GM12878 (cell line): ENCODE measurements around the gene KRTAP5-4. TPM values are rescaled to one million over a fixed set of nuclear protein-coding genes. Genes with fewer than 3 reads are reported as not detected.

ENCODE experiments used
- ATAC-seq: fragments of 200-7000 bp; cut with Tn5 transposase; 3 replicates; pipeline ENCODE4 v1.9.1; 2020; ENCODE audit warnings: mild to moderate bottlenecking, moderate library complexity
- BruUV-seq: library from RNA; stranded (reverse); fragments of 400-500 nt; replicated peaks from 2 replicates; lab custom pipeline; 2021; lab: Mats Ljungman, UMichigan
- CTCF ChIA-PET: fragments of 300-600 bp; sonication (Branson Sonifier 250); formaldehyde crosslinking; extraction: SDS; loops from one replicate; lab custom pipeline; 2021; ENCODE audit warnings: inconsistent platforms; lab: Yijun Ruan, JAX
- POLR2A ChIA-PET: fragments of 350-600 bp; formaldehyde crosslinking; extraction: SDS; loops from one replicate; lab custom pipeline; 2021; ENCODE audit warnings: inconsistent platforms; lab: Charles Lee
- RAD21 ChIA-PET: fragments of 300-600 bp; sonication (Branson Sonifier 250); formaldehyde crosslinking; loops from one replicate; lab custom pipeline; 2023; ENCODE audit warnings: antibody characterized with exemption; ENCODE audit not compliant: unreplicated experiment; lab: Charles Lee
- SMC1A ChIA-PET: fragments of 300-600 bp; sonication (Branson Sonifier 250); formaldehyde crosslinking; loops from one replicate; lab custom pipeline; 2023; ENCODE audit not compliant: unreplicated experiment, uncharacterized antibody; lab: Charles Lee
- DNase-seq: peaks from one replicate; pipeline ENCODE4 v3.0.0-alpha.2; 2011; ENCODE audit warnings: low read depth, low spot score
- FAIRE-seq: peaks from 3 replicates; lab custom pipeline; 2011; peaks lifted over from hg19 to GRCh38; lab: Jason Lieb, UNC
- H2AFZ ChIP-seq: 2 replicates; pipeline ENCODE4 v1.6.0; 2011; ENCODE audit warnings: low read depth, low read length, control low read depth; ENCODE audit not compliant: control insufficient read depth
- H3K27ac ChIP-seq: 2 replicates; pipeline ENCODE4 v1.5.1; 2011; ENCODE audit warnings: control low read depth; ENCODE audit not compliant: control insufficient read depth, insufficient read depth
- H3K27me3 ChIP-seq, 2 experiments: replicated peaks in 1 of 2; 2 replicates each; pipeline versions ENCODE4 v1.6.0 to v1.6.1; 2011; ENCODE audit warnings: low read length in 1 of 2; ENCODE audit not compliant: control insufficient read depth in 2 of 2, insufficient read depth in 2 of 2
- H3K36me3 ChIP-seq, 2 experiments: 2 replicates each; pipeline ENCODE4 v1.5.1; 2011; ENCODE audit warnings: low read length in 1 of 2; ENCODE audit not compliant: control insufficient read depth in 2 of 2, insufficient read depth in 2 of 2
- H3K4me1 ChIP-seq: 2 replicates; pipeline ENCODE4 v1.6.1; 2011; ENCODE audit warnings: mild to moderate bottlenecking, low read length, moderate library complexity, mixed read lengths; ENCODE audit not compliant: control insufficient read depth, insufficient read depth
- H3K4me2 ChIP-seq: 2 replicates; pipeline ENCODE4 v1.6.0; 2011; ENCODE audit warnings: control low read depth; ENCODE audit not compliant: control insufficient read depth, insufficient read depth
- H3K4me3 ChIP-seq: fragments of 200-600 bp; sonication (generic); 2 replicates; pipeline ENCODE4 v1.5.1; 2016
- H3K79me2 ChIP-seq: 2 replicates; pipeline ENCODE4 v1.6.0; 2011; ENCODE audit warnings: low read length; ENCODE audit not compliant: control insufficient read depth, insufficient read depth
- H3K9ac ChIP-seq: 2 replicates; pipeline ENCODE4 v1.8.0; 2011; ENCODE audit warnings: low read length, control low read depth, mixed read lengths; ENCODE audit not compliant: control insufficient read depth, insufficient read depth
- H3K9me3 ChIP-seq: replicated peaks from 3 replicates; pipeline ENCODE4 v1.5.1; 2011; ENCODE audit warnings: mild to moderate bottlenecking, low read length; ENCODE audit not compliant: control insufficient read depth, insufficient read depth
- H4K20me1 ChIP-seq: 2 replicates; pipeline ENCODE4 v1.6.0; 2011; ENCODE audit not compliant: control insufficient read depth, insufficient read depth
- ASH2L ChIP-seq: fragments of 300-600, 200-600 bp; sonication (generic); IDR thresholded peaks from 2 replicates; pipeline ENCODE4 v1.6.1; 2017; ENCODE audit warnings: low read depth, mild to moderate bottlenecking, borderline replicate concordance
- BACH1 ChIP-seq: fragments of 450-650 bp; IDR thresholded peaks from 2 replicates; pipeline ENCODE4 v1.6.1; 2017; ENCODE audit warnings: mild to moderate bottlenecking, borderline replicate concordance
- CREM ChIP-seq: IDR thresholded peaks from 2 replicates; pipeline ENCODE4 v1.6.1; 2014; ENCODE audit warnings: antibody characterized with exemption, low read depth
- IRF4 ChIP-seq: IDR thresholded peaks from 2 replicates; pipeline ENCODE4 v1.6.1; 2011; ENCODE audit warnings: low read depth, low read length
- JUNB ChIP-seq: IDR thresholded peaks from 2 replicates; pipeline ENCODE4 v1.6.1; 2016; ENCODE audit warnings: antibody characterized with exemption, mild to moderate bottlenecking
- MTA3 ChIP-seq: IDR thresholded peaks from 2 replicates; pipeline ENCODE4 v1.6.1; 2012; ENCODE audit warnings: low read length, inconsistent platforms, borderline replicate concordance
- NR2C1 ChIP-seq: fragments of 450-650 bp; IDR thresholded peaks from 2 replicates; pipeline ENCODE4 v1.6.1; 2017; ENCODE audit warnings: antibody characterized with exemption, mild to moderate bottlenecking, moderate library complexity
- POLR2A ChIP-seq: IDR thresholded peaks from 2 replicates; pipeline ENCODE4 v1.6.1; 2011; ENCODE audit warnings: low read depth, mild to moderate bottlenecking, low read length
- RUNX3 ChIP-seq: IDR thresholded peaks from 2 replicates; pipeline ENCODE4 v1.6.1; 2012; ENCODE audit warnings: low read length, inconsistent platforms
- SUPT20H ChIP-seq: IDR thresholded peaks from 2 replicates; pipeline ENCODE4 v1.6.1; 2011; ENCODE audit warnings: low read depth, mild to moderate bottlenecking, low read length, moderate library complexity, borderline replicate concordance; ENCODE audit not compliant: control insufficient read depth
- WGBS: methylation state at CpG from one replicate; pipeline ENCODE4 v1.1.6; 2016; ENCODE audit warnings: low lambda C conversion rate; ENCODE audit not compliant: insufficient replicate concordance, insufficient coverage; ENCODE audit errors: missing lambda C conversion rate; 5-methylcytosine and 5-hydroxymethylcytosine counted together
- in situ Hi-C: fragments of 300-500 bp; cut with MboI; formaldehyde crosslinking; loops from 9 replicates; pipeline ENCODE4 v1.14.3; 2018; ENCODE audit warnings: mixed read lengths
- intact Hi-C: fragments of 100-400 bp; cut with micrococcal nuclease; formaldehyde crosslinking; loops from one replicate; pipeline ENCODE4 v1.14.2; 2022; ENCODE audit not compliant: unreplicated experiment
- polyA plus RNA-seq, 11 experiments: library from polyadenylated mRNA; depleted of rRNA in 4 of 11; unstranded in 6 of 11; stranded (reverse) in 5 of 11; fragments of >200 nt; fragmentation: Nextera tagmentation in 4 of 11; fragmentation: Illumina TruSeq in 1 of 11; extraction: Ambion mirVana in 4 of 11; extraction: Trizol in 1 of 11; gene quantifications; 1 replicate in 1 of 11; 2 replicates in 10 of 11; pipeline versions ENCODE4 v1.2.1 to v1.2.3, GENCODE V29; 2011 to 2016; ENCODE audit warnings: inconsistent platforms in 2 of 11, missing spikeins in 2 of 11, low read depth in 1 of 11
- total RNA-seq, 4 experiments: library from RNA; depleted of rRNA in 3 of 4; stranded (reverse); fragments of >200 nt in 3 of 4; fragmentation: Illumina TruSeq in 1 of 4; extraction: Trizol in 1 of 4; gene quantifications; 2 replicates each; pipeline versions ENCODE4 v1.2.1 to v1.2.3, GENCODE V29; 2013 to 2021
- TF ChIP-seq, protein P1 (sequence below): fragments of 450-650 bp; IDR thresholded peaks from 2 replicates; pipeline ENCODE4 v1.6.1; 2016; ENCODE audit warnings: mild to moderate bottlenecking, moderate library complexity, borderline replicate concordance
- TF ChIP-seq, protein P2 (sequence below): IDR thresholded peaks from 2 replicates; pipeline ENCODE4 v1.6.1; 2011; ENCODE audit warnings: borderline replicate concordance, low read depth, mild to moderate bottlenecking, moderate library complexity, low read length; ENCODE audit not compliant: insufficient read depth, poor library complexity, severe bottlenecking
- TF ChIP-seq, protein P3 (sequence below): IDR thresholded peaks from 2 replicates; pipeline ENCODE4 v1.6.1; 2012; ENCODE audit warnings: mild to moderate bottlenecking, low read depth, low read length

Gene KRTAP5-4
- total and polyA plus RNA-seq, 10 of the 15 experiments (the other 5 are each of a cell fraction or from before 2014, with no cell fraction given), result not detected

DNA sequence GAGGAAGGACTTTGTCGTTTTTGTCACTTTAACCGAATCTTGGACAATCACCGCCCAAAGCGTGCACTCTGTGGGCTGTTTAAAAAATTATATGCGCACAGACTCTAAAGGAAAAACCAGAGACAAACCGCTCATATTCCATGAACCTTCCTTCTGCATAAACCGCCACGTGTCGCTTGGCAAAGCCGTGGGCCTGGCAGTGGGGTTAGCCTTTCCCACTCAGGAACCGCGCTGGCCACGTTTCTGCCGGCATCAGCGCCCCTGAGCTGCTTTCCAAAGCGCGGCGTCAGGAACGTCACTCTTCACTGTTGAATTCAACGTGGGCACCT is 30.5 kb upstream of the KRTAP5-4 start (continued):
- TF ChIP-seq, protein P1, sequence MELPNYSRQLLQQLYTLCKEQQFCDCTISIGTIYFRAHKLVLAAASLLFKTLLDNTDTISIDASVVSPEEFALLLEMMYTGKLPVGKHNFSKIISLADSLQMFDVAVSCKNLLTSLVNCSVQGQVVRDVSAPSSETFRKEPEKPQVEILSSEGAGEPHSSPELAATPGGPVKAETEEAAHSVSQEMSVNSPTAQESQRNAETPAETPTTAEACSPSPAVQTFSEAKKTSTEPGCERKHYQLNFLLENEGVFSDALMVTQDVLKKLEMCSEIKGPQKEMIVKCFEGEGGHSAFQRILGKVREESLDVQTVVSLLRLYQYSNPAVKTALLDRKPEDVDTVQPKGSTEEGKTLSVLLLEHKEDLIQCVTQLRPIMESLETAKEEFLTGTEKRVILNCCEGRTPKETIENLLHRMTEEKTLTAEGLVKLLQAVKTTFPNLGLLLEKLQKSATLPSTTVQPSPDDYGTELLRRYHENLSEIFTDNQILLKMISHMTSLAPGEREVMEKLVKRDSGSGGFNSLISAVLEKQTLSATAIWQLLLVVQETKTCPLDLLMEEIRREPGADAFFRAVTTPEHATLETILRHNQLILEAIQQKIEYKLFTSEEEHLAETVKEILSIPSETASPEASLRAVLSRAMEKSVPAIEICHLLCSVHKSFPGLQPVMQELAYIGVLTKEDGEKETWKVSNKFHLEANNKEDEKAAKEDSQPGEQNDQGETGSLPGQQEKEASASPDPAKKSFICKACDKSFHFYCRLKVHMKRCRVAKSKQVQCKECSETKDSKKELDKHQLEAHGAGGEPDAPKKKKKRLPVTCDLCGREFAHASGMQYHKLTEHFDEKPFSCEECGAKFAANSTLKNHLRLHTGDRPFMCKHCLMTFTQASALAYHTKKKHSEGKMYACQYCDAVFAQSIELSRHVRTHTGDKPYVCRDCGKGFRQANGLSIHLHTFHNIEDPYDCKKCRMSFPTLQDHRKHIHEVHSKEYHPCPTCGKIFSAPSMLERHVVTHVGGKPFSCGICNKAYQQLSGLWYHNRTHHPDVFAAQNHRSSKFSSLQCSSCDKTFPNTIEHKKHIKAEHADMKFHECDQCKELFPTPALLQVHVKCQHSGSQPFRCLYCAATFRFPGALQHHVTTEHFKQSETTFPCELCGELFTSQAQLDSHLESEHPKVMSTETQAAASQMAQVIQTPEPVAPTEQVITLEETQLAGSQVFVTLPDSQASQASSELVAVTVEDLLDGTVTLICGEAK, result no peak
- no peak for TF ChIP-seq POLR2A
- TF ChIP-seq, protein P2, sequence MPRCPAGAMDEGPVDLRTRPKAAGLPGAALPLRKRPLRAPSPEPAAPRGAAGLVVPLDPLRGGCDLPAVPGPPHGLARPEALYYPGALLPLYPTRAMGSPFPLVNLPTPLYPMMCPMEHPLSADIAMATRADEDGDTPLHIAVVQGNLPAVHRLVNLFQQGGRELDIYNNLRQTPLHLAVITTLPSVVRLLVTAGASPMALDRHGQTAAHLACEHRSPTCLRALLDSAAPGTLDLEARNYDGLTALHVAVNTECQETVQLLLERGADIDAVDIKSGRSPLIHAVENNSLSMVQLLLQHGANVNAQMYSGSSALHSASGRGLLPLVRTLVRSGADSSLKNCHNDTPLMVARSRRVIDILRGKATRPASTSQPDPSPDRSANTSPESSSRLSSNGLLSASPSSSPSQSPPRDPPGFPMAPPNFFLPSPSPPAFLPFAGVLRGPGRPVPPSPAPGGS, result no peak
- TF ChIP-seq SUPT20H, result no peak
- no peak for TF ChIP-seq MTA3
- TF ChIP-seq JUNB, result no peak
- TF ChIP-seq RUNX3, result no peak

DNA sequence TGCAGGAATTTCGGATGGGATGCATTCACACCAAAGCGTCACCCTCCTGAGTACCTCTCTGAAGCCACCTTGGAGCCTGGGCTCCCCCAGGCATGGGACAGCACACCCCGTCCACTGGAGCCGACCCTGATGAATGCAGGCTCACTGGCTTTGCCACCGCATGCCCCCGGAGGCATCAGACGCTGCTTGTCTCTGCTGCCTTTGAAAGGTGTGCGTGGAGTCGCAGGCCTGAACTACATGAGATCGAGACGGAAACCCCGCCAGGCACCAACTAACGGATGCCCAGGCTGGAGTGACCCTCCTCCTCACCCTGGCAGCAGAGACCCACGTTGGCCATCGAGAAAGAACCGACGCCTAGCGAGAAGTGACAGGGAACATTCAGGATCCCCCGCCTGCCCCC is 30.1 kb upstream of the KRTAP5-4 start:
- Histone ChIP-seq H3K4me2 (no peak overlapping the region), H4K20me1 (no peaks in the 10 kb centered on the region), H3K27me3 (peaks cover 0 to 3% of the 10 kb centered on the region in 2 experiments; a peak in 2 of 4 replicates), H3K36me3 (no peaks in the 10 kb centered on the region), H2AFZ (no peak overlapping the region), H3K27ac (no peak overlapping the region), H3K79me2 (no peaks in the 10 kb centered on the region), H3K9me3 (no peaks in the 10 kb centered on the region), H3K4me3 (no peak overlapping the region), H3K4me1 (no peaks in the 10 kb centered on the region), H3K9ac (no peak overlapping the region)
- intact Hi-C loops, result loop anchor here (1.0 to 5.0 kb wide), 3 partner anchors 40 to 500 kb away; partner anchors contain the start of gene SYT8
- FAIRE-seq (no peak), DNase-seq (no peak), ATAC-seq (no peak)
- no peak for TF ChIP-seq IRF4
- no peak for TF ChIP-seq POLR2A
- TF ChIP-seq, protein P3, sequence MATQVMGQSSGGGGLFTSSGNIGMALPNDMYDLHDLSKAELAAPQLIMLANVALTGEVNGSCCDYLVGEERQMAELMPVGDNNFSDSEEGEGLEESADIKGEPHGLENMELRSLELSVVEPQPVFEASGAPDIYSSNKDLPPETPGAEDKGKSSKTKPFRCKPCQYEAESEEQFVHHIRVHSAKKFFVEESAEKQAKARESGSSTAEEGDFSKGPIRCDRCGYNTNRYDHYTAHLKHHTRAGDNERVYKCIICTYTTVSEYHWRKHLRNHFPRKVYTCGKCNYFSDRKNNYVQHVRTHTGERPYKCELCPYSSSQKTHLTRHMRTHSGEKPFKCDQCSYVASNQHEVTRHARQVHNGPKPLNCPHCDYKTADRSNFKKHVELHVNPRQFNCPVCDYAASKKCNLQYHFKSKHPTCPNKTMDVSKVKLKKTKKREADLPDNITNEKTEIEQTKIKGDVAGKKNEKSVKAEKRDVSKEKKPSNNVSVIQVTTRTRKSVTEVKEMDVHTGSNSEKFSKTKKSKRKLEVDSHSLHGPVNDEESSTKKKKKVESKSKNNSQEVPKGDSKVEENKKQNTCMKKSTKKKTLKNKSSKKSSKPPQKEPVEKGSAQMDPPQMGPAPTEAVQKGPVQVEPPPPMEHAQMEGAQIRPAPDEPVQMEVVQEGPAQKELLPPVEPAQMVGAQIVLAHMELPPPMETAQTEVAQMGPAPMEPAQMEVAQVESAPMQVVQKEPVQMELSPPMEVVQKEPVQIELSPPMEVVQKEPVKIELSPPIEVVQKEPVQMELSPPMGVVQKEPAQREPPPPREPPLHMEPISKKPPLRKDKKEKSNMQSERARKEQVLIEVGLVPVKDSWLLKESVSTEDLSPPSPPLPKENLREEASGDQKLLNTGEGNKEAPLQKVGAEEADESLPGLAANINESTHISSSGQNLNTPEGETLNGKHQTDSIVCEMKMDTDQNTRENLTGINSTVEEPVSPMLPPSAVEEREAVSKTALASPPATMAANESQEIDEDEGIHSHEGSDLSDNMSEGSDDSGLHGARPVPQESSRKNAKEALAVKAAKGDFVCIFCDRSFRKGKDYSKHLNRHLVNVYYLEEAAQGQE, result no peak
- no peak for TF ChIP-seq NR2C1
- no peak for TF ChIP-seq BACH1
- no peak for TF ChIP-seq ASH2L
- no peak for TF ChIP-seq CREM
- RAD21 ChIA-PET, result interaction anchor here (0.6 to 2.6 kb wide), 15 partner anchors 11 to 502 kb away, joined by 3 to 23 read pairs (median 5); no protein-coding TSS in a partner anchor
- in situ Hi-C loops, result no loop called here
- no TSS peak for BruUV-seq
- POLR2A ChIA-PET, result no interaction called here
- CTCF ChIA-PET, result interaction anchor here (0.6 to 3.7 kb wide), 37 partner anchors 8 to 502 kb away, joined by 3 to 56 read pairs (median 5); partner anchors contain the start of gene SYT8
- 37% methylated on average over 19 of the region's 19 CpGs for WGBS
- SMC1A ChIA-PET, result interaction anchor here (0.5 to 1.4 kb wide), 7 partner anchors 42 to 500 kb away, joined by 3 to 12 read pairs (median 4); no protein-coding TSS in a partner anchor
